C4-2B (cell line): ENCODE data around the gene GOLGA6L22.
"Not testable (repeated sequence)": the region's sequence is repeated elsewhere in the genome, so short reads cannot be mapped to it uniquely, and the experiment has no call there.

Source experiments
- H3K27ac ChIP-seq: fragments of 450-650 bp; 2 replicates; pipeline ENCODE4 v1.5.1; 2017

GOLGA6L22 gene

DNA sequence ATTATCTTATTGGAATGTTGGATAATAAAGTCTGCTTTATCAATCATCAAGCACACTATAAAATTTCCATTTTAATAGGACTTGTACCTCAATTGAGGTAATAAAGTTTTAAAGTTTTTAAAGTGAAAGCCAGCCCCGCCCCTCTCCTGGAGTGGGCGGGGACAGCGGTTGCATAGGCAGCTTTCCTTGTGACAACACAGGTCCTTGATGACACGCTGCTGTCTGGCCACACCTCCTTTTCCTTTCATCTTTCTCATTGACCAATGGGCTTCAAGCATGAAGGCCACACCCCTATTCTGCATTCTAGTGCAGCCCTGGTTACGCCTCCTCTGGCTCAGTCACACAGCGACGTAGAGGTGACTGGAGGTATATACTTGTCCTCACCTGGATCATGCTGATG is at the start of gene GOLGA6L22:
Gene GOLGA6L22, plus strand, starts transcription at position 301 of the 400 bp plus-strand sequence. Its CDS starts 91 bp downstream, at position 392.
- not testable (repeated sequence) for H3K27ac ChIP-seq

DNA sequence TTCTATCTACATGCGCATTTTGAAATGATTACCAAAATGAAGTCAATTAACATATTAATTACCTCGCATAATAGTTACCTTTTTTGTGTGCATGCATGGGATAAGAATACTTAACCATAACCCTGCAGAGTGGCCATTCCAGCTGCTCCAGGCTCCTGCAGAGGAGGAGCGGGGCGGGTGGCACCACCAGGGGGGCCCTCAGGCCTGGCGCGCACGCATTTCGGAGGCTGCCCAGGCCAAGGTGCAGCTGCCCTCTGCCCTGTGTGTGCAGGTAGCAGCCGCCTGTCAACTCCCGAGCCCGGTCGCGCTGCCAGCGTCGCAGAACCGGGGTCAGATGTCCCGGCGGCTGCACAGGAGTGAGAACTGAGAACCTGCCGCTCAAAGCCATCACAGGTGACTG is 41.4 kb upstream of the GOLGA6L22 start:
- not testable (repeated sequence) for H3K27ac ChIP-seq

- not testable (repeated sequence) for H3K27ac ChIP-seq
Measured at GRCh38 chr15:22417795-22418194, 40.9 kb upstream of the GOLGA6L22 start.

- H3K27ac ChIP-seq = not testable (repeated sequence)
Measured at GRCh38 chr15:22418212-22418611, 40.5 kb upstream of the GOLGA6L22 start.

DNA sequence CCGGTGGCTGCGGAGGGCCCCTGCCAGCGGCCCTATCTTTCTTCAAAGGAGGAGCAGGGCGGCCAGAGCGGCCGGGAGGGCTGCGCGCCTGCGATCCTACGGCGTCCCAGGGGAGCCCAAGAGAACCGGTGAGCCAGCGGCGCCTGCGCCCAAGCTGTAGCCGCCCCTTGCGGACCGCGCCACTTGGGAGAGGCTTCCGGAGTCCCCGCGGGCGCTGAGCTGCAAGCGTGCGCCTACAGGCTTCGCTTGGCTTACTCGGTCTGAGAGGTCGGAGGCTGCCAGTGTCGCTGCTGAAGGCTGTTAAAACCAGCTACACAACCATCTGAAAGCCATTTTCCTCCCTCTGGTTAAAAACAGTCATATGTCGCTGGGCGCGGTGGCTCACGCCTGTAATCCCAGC is 40.0 kb upstream of the GOLGA6L22 start:
- not testable (repeated sequence) for H3K27ac ChIP-seq

- H3K27ac ChIP-seq = not testable (repeated sequence)
Measured at GRCh38 chr15:22420340-22420739, 38.4 kb upstream of the GOLGA6L22 start.

GRCh38 chr15:22429426-22429825 is 29.3 kb upstream of the GOLGA6L22 start:
- not testable (repeated sequence) for H3K27ac ChIP-seq

DNA sequence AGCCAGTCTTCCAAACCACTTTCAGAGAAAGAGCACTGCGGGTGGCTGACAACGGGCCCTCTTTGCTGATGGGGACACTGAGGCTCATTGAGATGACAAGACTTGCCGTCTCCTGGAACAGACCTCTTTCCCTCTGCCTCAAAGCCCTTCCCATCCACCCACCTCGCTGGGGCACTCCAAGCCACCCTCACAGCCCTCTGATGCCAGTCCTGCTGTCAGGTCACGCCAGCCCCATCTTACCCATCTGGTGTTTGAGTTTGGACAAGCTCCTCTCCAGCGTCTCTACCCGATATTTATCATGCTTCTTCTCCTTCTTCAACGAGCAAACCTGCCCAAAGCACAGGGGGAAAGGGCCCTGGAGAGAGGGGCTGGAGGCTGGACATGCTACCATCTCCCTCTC is 27.0 kb upstream of the GOLGA6L22 start:
- not testable (repeated sequence) for H3K27ac ChIP-seq

- not testable (repeated sequence) for H3K27ac ChIP-seq
Measured at GRCh38 chr15:22494490-22495113, 35.9 kb downstream of the GOLGA6L22 start.

DNA sequence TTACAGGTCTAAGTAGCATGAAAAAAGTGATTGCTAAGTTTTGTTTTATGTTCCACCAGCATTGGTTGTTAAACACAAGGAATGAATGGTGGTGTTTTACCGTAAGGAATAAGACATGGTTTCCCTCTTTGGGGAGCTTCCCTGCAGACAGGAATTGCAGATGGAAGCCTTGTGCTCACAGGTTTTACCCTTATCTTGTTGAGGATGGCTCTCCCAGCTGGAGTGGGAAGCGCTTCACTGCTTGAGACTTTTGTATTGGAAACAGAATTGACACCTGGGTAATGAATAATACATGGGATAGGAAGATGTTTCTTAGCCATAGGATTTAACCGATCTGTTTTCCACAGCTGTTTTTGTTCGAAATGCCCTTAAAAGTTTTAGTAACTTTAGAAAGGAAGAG is 38.5 kb downstream of the GOLGA6L22 start:
- not testable (repeated sequence) for H3K27ac ChIP-seq

DNA sequence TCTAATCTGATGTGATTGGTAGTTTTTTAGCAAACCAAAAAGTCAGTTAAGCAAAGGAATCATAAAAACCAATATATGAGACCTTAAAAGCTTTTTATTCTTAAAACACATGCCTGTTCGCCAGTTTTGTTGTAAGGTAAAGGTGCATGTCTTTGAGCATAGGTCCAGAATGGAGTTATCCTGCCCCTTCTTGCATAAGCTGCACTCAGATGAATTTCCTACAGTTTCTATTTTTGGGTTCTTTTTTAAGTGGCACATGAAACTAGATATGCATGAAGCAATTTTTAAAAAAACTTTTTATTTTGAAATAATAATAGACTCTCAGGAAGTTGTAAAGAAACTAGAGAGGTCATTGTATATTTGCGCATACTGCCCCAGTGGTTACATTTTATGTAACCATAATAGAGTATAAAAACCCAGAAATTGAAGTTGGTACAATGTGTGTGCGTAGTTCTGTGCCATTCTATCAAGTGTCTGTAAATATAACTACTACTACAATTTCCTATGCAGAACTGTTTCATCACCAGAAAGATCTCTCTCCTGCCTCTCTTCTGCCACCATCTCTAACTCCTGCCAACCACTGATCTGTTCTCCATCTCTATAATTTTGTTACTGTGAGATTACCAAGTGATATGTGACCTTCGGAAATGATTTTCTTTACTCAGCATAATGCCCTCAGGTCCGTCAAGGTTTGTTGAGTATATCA is 39.7 kb downstream of the GOLGA6L22 start:
- H3K27ac ChIP-seq = not testable (repeated sequence)

- not testable (repeated sequence) for H3K27ac ChIP-seq
Measured at GRCh38 chr15:22502272-22502671, 43.6 kb downstream of the GOLGA6L22 start.

DNA sequence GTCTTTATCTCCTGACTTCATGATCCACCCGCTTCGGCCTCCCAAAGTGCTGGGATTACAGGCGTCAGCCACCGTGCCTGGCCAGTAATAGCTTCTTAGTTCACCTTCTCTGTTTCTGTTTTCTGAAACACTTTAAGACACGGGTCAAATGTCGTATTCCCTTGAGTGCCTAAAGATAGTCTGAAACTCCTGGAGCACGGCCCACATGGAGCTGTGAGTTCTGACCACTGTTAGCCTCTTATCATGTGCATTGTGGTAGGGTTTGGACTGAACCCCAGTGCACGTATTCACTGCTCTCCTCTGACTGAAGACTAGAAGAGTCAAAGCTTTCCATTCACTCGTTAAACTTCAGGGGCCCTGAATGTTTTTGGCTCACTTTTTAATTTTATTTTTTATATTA is 48.3 kb downstream of the GOLGA6L22 start:
- H3K27ac ChIP-seq = not testable (repeated sequence)

- not testable (repeated sequence) for H3K27ac ChIP-seq
Measured at GRCh38 chr15:22516140-22516539, 57.4 kb downstream of the GOLGA6L22 start.
